Measurements from ENCODE around the gene DIPK1C. TPM values are rescaled to one million over a fixed set of nuclear protein-coding genes. Genes with fewer than 3 reads are reported as not detected.

The DIPK1C gene
- total RNA-seq, 1 donor: not detected

Other genes starting within 250 kb of the DIPK1C start
- 3.8 TPM for gene CYB5A, start 165.3 kb downstream of the DIPK1C start, total RNA-seq
- not detected for gene C18orf63, start 141.5 kb downstream of the DIPK1C start, total RNA-seq
- gene CNDP2, start 39.1 kb upstream of the DIPK1C start, total RNA-seq: 36.9 TPM
- gene CNDP1, start 77.2 kb upstream of the DIPK1C start, total RNA-seq: not detected
- gene ZNF407, start 140.6 kb upstream of the DIPK1C start, total RNA-seq: 32.0 TPM

Measured in mononuclear cell (primary cell).